ENCODE data around the gene MFAP1. TPM values are rescaled to one million over a fixed set of nuclear protein-coding genes. Genes with fewer than 3 reads are reported as not detected.
A peak's percentile ranks its signal among the peaks of the same experiment; 100 is the strongest.
"Not testable (repeated sequence)": the region's sequence is repeated elsewhere in the genome, so short reads cannot be mapped to it uniquely, and the experiment has no call there.

The MFAP1 gene
- total RNA-seq, 4 donors from 2014 or later = 10.8 to 26.3 (median 14.7) TPM

DNA sequence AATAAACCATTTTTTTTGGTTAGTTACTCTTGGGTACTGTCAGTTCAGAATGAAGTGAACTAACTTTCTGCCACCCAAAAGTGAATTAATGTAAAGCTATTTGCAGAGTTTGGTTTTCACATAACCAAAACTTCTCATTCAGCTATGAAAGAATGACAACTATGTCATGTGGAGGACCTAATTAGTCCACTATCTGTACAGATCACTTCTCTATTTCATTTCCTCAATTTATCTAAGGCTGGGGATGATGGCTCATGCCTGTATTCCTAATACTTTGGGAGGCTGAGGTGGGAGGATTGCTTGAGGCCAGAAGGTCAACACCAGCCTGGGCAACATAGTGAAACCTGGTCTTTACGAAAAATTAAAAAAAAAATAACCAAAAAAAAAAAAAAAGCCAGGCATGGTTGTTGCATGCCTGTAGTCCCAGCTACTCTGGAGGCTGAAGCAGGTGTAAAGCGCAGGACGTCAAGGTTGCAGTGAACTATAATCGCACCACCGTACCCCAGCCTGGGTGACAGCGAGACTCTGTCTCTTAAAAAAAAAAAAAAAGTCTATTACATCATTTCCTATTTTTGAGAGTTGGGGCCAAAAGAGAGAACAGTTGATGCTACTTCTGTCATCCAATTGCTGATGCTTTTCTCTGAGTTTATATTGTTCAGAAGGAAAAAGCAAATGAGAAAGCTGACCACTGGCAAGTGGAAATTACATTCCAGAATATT is 15.4 kb downstream of the MFAP1 start:
- H3K36me3 ChIP-seq = peaks cover 8 to 99% of the 10 kb centered on the region in 2 donors

DNA sequence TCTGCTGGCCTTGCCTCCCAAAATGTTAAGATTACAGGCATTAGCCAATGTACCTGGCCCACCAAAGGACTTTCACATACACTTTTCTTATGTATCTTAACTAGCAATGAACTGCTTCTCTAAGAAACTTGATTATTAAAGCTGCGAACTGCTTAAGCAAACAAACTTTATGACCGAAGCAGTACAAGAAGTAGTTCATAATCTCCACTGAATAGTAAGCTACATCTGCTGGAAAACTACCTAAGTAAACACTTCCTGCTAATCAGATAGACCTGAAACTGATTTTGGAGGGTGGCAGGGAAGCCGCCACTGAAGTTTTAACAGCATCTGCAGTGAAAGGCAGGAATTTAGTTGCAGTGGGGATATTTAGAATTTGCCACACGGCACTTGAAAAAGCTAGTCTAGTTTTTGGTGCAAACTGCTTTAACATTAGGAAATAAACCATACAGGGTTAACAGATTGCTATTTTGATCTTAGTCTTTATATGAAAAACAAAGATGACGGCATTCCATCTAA is 16.0 kb downstream of the MFAP1 start:
- TF ChIP-seq, protein P1, sequence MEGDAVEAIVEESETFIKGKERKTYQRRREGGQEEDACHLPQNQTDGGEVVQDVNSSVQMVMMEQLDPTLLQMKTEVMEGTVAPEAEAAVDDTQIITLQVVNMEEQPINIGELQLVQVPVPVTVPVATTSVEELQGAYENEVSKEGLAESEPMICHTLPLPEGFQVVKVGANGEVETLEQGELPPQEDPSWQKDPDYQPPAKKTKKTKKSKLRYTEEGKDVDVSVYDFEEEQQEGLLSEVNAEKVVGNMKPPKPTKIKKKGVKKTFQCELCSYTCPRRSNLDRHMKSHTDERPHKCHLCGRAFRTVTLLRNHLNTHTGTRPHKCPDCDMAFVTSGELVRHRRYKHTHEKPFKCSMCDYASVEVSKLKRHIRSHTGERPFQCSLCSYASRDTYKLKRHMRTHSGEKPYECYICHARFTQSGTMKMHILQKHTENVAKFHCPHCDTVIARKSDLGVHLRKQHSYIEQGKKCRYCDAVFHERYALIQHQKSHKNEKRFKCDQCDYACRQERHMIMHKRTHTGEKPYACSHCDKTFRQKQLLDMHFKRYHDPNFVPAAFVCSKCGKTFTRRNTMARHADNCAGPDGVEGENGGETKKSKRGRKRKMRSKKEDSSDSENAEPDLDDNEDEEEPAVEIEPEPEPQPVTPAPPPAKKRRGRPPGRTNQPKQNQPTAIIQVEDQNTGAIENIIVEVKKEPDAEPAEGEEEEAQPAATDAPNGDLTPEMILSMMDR (IDR thresholded peaks at IDR 0.05 in 4 of 5, conservative IDR thresholded peaks at IDR 0.05 in 1 of 5) = no peak
- no peak for TF ChIP-seq POLR2A (IDR thresholded peaks at IDR 0.05)
- DNase-seq (no peak), ATAC-seq (no peak)
- intact Hi-C loops (cut with DNase I; ENCODE audit: low total_unique reads) (no loop called here), in situ Hi-C loops (cut with MboI; ENCODE audit: low sequenced_read_pairs in 4 of 4) (no loop called here)
- Histone ChIP-seq H3K36me3 (peaks cover 8 to 98% of the 10 kb centered on the region in 2 donors), H3K27me3 (no peaks in the 10 kb centered on the region), H3K4me3 (no peak overlapping the region), H3K4me1 (no peaks in the 10 kb centered on the region), H3K9me3 (no peaks in the 10 kb centered on the region), H3K27ac (no peak overlapping the region)

More for the DNA sequence above, 15.4 kb downstream of the MFAP1 start:
- no peaks in the 10 kb centered on the region for H3K9me3 ChIP-seq
- H3K27ac ChIP-seq = no peak overlapping the region
- in situ Hi-C loops (cut with MboI; ENCODE audit: low sequenced_read_pairs in 4 of 4) = no loop called here
- no peak overlapping the region for H3K4me3 ChIP-seq
- no peaks in the 10 kb centered on the region for H3K27me3 ChIP-seq
- no peak for TF ChIP-seq POLR2A (IDR thresholded peaks at IDR 0.05)
- TF ChIP-seq, protein P1 (IDR thresholded peaks at IDR 0.05 in 4 of 5, conservative IDR thresholded peaks at IDR 0.05 in 1 of 5) = no peak
- intact Hi-C loops (cut with DNase I; ENCODE audit: low total_unique reads) = no loop called here
- no peak for DNase-seq
- no peak for ATAC-seq
- no peaks in the 10 kb centered on the region for H3K4me1 ChIP-seq

DNA sequence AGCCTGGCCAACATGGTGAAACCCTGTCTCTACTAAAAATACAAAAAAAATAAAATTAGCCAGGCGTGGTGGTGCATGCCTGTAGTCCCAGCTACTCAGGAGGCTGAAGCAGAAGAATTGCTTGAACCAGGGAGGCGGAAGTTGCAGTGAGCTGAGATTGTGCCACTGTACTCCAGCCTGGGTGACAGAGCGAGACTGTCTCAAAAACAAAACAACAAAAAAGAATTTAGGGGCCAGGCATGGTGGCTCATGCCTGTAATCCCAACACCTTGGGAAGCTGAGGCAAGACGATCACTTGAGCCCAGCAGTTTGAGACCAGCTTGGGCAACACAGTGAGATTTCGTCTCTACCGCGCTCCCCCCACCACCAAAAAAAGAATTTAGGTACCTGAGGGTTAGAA is 21.8 kb downstream of the MFAP1 start:
- H3K27me3 ChIP-seq; H3K4me3 ChIP-seq; H3K9me3 ChIP-seq; DNase-seq; ATAC-seq; in situ Hi-C loops (cut with MboI; ENCODE audit: low sequenced_read_pairs in 4 of 4); intact Hi-C loops (cut with DNase I; ENCODE audit: low total_unique reads): not testable (repeated sequence)
- Histone ChIP-seq H3K27ac (peak overlapping the region in 1 of 4 donors; percentile 21), H3K4me1 (peaks cover 17 to 20% of the 10 kb centered on the region in 2 donors), H3K36me3 (peaks cover 0 to 64% of the 10 kb centered on the region in 2 donors)

DNA sequence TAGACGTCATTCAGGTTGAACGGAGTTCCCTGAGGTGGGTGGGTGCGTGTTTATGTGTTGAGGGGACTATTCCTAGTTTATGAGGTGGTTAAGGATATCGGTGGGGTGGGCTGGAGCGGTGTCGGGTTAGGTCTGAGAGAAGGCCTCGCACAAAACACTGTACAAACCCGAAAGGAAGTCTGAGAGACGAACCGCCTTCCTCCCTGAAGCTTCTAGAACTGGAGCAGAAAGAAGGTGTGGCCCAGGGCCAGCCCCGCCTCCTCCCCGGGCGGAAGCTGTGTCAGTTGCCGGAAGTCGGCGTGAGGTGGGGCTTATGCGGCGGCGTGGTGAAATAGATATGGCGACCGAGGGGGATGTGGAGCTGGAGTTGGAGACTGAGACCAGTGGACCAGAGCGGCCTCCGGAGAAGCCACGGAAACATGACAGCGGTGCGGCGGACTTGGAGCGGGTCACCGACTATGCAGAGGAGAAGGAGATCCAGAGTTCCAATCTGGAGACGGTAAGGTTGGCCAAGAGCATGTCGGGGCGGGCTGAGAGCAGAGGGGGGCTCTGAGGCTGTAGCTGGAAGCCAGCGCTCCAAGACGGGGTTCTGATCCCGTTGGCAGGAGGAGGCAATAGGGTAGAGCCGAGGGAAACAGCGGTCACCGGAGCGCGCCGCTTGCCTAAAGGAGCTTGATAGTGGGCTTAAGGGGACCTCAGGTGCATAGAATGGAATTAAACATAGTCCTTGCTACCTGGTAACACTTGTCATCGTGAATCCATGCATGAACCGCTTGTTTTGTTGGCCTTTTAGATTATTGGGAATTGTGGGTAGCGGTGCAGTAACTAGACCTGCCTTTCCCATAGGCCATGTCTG is 24.0 kb downstream of the MFAP1 start, which contains the start of gene HYPK:
Gene HYPK (plus strand): TSS at position 314 of the 856 bp plus-strand sequence. CDS start 24 bp downstream, at position 338.
- H3K36me3 ChIP-seq = peaks cover 0 to 57% of the 10 kb centered on the region in 2 donors

More for the DNA sequence above, 24.0 kb downstream of the MFAP1 start, which contains the start of gene HYPK:
- peak within 1 kb of the TSS; percentile 74 to 97 (median 88) for H3K4me3 ChIP-seq
- intact Hi-C loops (cut with DNase I; ENCODE audit: low total_unique reads) = loop anchor here (1.0 kb wide), 1 partner anchor 24 kb away; the partner anchor contains the start of gene MFAP1
- in situ Hi-C loops (cut with MboI; ENCODE audit: low sequenced_read_pairs in 4 of 4) = no loop called here
- ATAC-seq (peak; percentile 90 to 94), DNase-seq (peak; percentile 93 to 95)
- TF ChIP-seq, protein P1 (IDR thresholded peaks at IDR 0.05 in 4 of 5, conservative IDR thresholded peaks at IDR 0.05 in 1 of 5) = no peak
- TF ChIP-seq POLR2A (IDR thresholded peaks at IDR 0.05) = peak; percentile 55 to 61
- no peaks in the 10 kb centered on the region for H3K9me3 ChIP-seq
- no peaks in the 10 kb centered on the region for H3K27me3 ChIP-seq
- peaks cover 35 to 38% of the 10 kb centered on the region in 2 donors for H3K4me1 ChIP-seq
- peak within 1 kb of the TSS; percentile 86 to 100 (median 92) for H3K27ac ChIP-seq

Data from gastrocnemius medialis (tissue), 4 donors.